ENCODE results near the gene VIP. TPM values are rescaled to one million over a fixed set of nuclear protein-coding genes. Genes with fewer than 3 reads are reported as not detected.
"Not testable (repeated sequence)": the region's sequence is repeated elsewhere in the genome, so short reads cannot be mapped to it uniquely, and the experiment has no call there.

The VIP gene
- total RNA-seq (not detected), polyA plus RNA-seq (not detected)

DNA sequence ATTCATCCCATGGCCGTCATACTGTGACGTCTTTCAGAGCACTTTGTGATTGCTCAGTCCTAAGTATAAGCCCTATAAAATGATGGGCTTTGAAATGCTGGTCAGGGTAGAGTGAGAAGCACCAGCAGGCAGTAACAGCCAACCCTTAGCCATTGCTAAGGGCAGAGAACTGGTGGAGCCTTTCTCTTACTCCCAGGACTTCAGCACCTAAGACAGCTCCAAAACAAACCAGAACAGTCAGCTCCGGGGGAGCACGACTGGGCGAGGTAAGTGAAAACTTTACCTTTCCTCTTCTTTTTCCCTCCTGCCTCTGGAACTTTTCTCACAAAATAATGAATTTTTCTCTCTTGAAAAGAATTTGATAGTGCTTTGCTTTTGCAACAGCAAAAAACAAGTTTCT lies at the start of gene VIP:
Gene VIP, plus strand, starts transcription at position 104 of the 400 bp plus-strand sequence. CDS start 1,381 bp downstream, outside the sequence.
- no peak within 1 kb of the TSS for H3K4me3 ChIP-seq (ENCODE audit: low read depth, low read length)
- no peak within 1 kb of the TSS for H3K27ac Mint-ChIP-seq
- no peaks in the 10 kb centered on the region for H3K4me1 ChIP-seq (ENCODE audit: control insufficient read depth, insufficient read depth, low read length, poor library complexity, severe bottlenecking)
- no peaks in the 10 kb centered on the region for H3K27me3 ChIP-seq (ENCODE audit: control insufficient read depth, insufficient read depth, low read length)
- no peaks in the 10 kb centered on the region for H3K36me3 Mint-ChIP-seq
- no peaks in the 10 kb centered on the region for H3K9me3 Mint-ChIP-seq
- no peaks in the 10 kb centered on the region for H3K9me3 ChIP-seq (ENCODE audit: control insufficient read depth in 2 of 2, low read length in 2 of 2)
- no peaks in the 10 kb centered on the region for H3K36me3 ChIP-seq (ENCODE audit: control insufficient read depth, insufficient read depth, low read length)
- DNase-seq (peak in 1 of 3 donors; percentile 0), ATAC-seq (ENCODE audit: low read depth in 2 of 2) (no peak)
- H3K4me1 Mint-ChIP-seq = no peaks in the 10 kb centered on the region
- no peak within 1 kb of the TSS for H3K4me3 Mint-ChIP-seq
- H3K27me3 Mint-ChIP-seq = peaks cover 6% of the 10 kb centered on the region
- no peak within 1 kb of the TSS for H3K27ac ChIP-seq (ENCODE audit: insufficient read depth, low read length, poor library complexity, severe bottlenecking)

- peaks cover 0 to 2% (median 0%) of the 10 kb centered on the region in 7 donors for H3K9me3 Mint-ChIP-seq
- H3K27me3 Mint-ChIP-seq = peaks cover 12% of the 10 kb centered on the region
- Histone ChIP-seq H3K36me3 (ENCODE audit: control insufficient read depth, insufficient read depth, low read length) (no peaks in the 10 kb centered on the region), H3K27me3 (ENCODE audit: control insufficient read depth, insufficient read depth, low read length) (no peaks in the 10 kb centered on the region), H3K4me1 (ENCODE audit: control insufficient read depth, insufficient read depth, low read length, poor library complexity, severe bottlenecking) (no peaks in the 10 kb centered on the region), H3K27ac (ENCODE audit: insufficient read depth, low read length, poor library complexity, severe bottlenecking) (no peak overlapping the region), H3K4me3 (ENCODE audit: low read depth, low read length) (no peak overlapping the region), H3K9me3 (ENCODE audit: control insufficient read depth in 2 of 2, low read length in 2 of 2) (no peaks in the 10 kb centered on the region)
- no peaks in the 10 kb centered on the region for H3K36me3 Mint-ChIP-seq
- no peak overlapping the region for H3K27ac Mint-ChIP-seq
- no peak for DNase-seq
- no peak for ATAC-seq (ENCODE audit: low read depth in 2 of 2)
- no peak overlapping the region for H3K4me3 Mint-ChIP-seq
- H3K4me1 Mint-ChIP-seq = no peaks in the 10 kb centered on the region
These were observed 49.3 kb upstream of the VIP start for GRCh38 chr6:152701081-152701862.

GRCh38 chr6:152701863-152702401 lies 48.7 kb upstream of the VIP start:
- Histone ChIP-seq H3K27ac (ENCODE audit: insufficient read depth, low read length, poor library complexity, severe bottlenecking) (no peak overlapping the region), H3K4me3 (ENCODE audit: low read depth, low read length) (no peak overlapping the region), H3K4me1 (ENCODE audit: control insufficient read depth, insufficient read depth, low read length, poor library complexity, severe bottlenecking) (no peaks in the 10 kb centered on the region), H3K27me3 (ENCODE audit: control insufficient read depth, insufficient read depth, low read length) (no peaks in the 10 kb centered on the region), H3K9me3 (ENCODE audit: control insufficient read depth in 2 of 2, low read length in 2 of 2) (no peaks in the 10 kb centered on the region), H3K36me3 (ENCODE audit: control insufficient read depth, insufficient read depth, low read length) (no peaks in the 10 kb centered on the region)
- H3K36me3 Mint-ChIP-seq = no peaks in the 10 kb centered on the region
- H3K4me1 Mint-ChIP-seq = no peaks in the 10 kb centered on the region
- H3K4me3 Mint-ChIP-seq = no peak overlapping the region
- DNase-seq (no peak), ATAC-seq (ENCODE audit: low read depth in 2 of 2) (no peak)
- peaks cover 12% of the 10 kb centered on the region for H3K27me3 Mint-ChIP-seq
- H3K27ac Mint-ChIP-seq = no peak overlapping the region
- peaks cover 0 to 2% (median 0%) of the 10 kb centered on the region in 7 donors for H3K9me3 Mint-ChIP-seq

- H3K9me3 Mint-ChIP-seq; H3K4me1 Mint-ChIP-seq; DNase-seq; H3K9me3 ChIP-seq (ENCODE audit: control insufficient read depth in 2 of 2, low read length in 2 of 2); H3K4me1 ChIP-seq (ENCODE audit: control insufficient read depth, insufficient read depth, low read length, poor library complexity, severe bottlenecking); H3K36me3 ChIP-seq (ENCODE audit: control insufficient read depth, insufficient read depth, low read length); H3K4me3 ChIP-seq (ENCODE audit: low read depth, low read length); H3K4me3 Mint-ChIP-seq; ATAC-seq (ENCODE audit: low read depth in 2 of 2); H3K27ac Mint-ChIP-seq; H3K36me3 Mint-ChIP-seq; H3K27ac ChIP-seq (ENCODE audit: insufficient read depth, low read length, poor library complexity, severe bottlenecking); H3K27me3 ChIP-seq (ENCODE audit: control insufficient read depth, insufficient read depth, low read length): not testable (repeated sequence)
- peaks cover 12% of the 10 kb centered on the region for H3K27me3 Mint-ChIP-seq
These were observed 46.8 kb upstream of the VIP start for GRCh38 chr6:152703750-152704149.

DNA sequence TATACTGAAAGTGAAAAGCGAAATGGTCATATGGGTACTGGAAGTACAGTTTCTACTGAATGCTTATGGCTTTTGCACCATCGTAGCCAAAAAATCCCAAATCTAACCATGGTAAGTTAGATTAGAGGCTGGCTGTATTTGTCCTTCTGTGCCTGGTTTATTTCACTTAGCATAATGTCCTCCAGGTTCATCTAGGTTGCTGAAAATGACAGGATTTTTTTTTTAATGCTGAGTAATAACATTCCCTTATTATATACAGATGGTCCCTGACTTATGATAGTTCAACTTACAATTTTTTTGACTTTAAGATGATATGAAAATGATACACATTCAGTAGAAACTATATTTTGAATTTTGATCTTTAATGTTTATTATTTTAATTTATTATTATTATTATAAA lies 45.3 kb upstream of the VIP start:
- no peaks in the 10 kb centered on the region for H3K36me3 Mint-ChIP-seq

DNA sequence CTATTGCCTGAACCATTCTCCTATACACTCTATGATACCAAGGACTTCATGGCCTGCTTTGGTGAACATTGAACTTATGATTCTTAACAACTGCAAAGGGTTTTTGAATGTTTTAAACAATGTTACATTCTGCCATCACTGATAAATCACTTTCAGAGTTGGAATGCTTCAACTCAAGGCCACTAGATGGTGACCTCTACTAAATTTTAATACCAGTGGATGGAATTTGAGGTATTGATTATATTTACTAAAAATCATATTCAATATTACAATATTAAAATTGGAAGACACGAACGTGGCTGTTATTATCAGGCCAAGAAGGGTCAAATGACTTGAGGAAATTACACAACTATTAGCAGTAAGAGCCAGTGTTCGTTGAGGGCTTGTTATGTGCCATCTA lies 34.3 kb upstream of the VIP start:
- no peaks in the 10 kb centered on the region for H3K4me1 ChIP-seq (ENCODE audit: control insufficient read depth, insufficient read depth, low read length, poor library complexity, severe bottlenecking)
- Mint-ChIP-seq H3K27ac (no peak overlapping the region), H3K4me3 (no peak overlapping the region), H3K27me3 (no peaks in the 10 kb centered on the region), H3K36me3 (no peaks in the 10 kb centered on the region), H3K4me1 (no peaks in the 10 kb centered on the region), H3K9me3 (peaks cover 0 to 9% (median 4%) of the 10 kb centered on the region in 7 donors)
- H3K27me3 ChIP-seq (ENCODE audit: control insufficient read depth, insufficient read depth, low read length) = no peaks in the 10 kb centered on the region
- H3K27ac ChIP-seq (ENCODE audit: insufficient read depth, low read length, poor library complexity, severe bottlenecking) = no peak overlapping the region
- no peaks in the 10 kb centered on the region for H3K9me3 ChIP-seq (ENCODE audit: control insufficient read depth in 2 of 2, low read length in 2 of 2)
- ATAC-seq (ENCODE audit: low read depth in 2 of 2) (no peak), DNase-seq (no peak)
- no peak overlapping the region for H3K4me3 ChIP-seq (ENCODE audit: low read depth, low read length)
- no peaks in the 10 kb centered on the region for H3K36me3 ChIP-seq (ENCODE audit: control insufficient read depth, insufficient read depth, low read length)

More for the DNA sequence above, 45.3 kb upstream of the VIP start:
- Histone ChIP-seq H3K9me3 (ENCODE audit: control insufficient read depth in 2 of 2, low read length in 2 of 2) (no peaks in the 10 kb centered on the region), H3K27me3 (ENCODE audit: control insufficient read depth, insufficient read depth, low read length) (no peaks in the 10 kb centered on the region), H3K4me3 (ENCODE audit: low read depth, low read length) (no peak overlapping the region), H3K4me1 (ENCODE audit: control insufficient read depth, insufficient read depth, low read length, poor library complexity, severe bottlenecking) (no peaks in the 10 kb centered on the region), H3K36me3 (ENCODE audit: control insufficient read depth, insufficient read depth, low read length) (no peaks in the 10 kb centered on the region), H3K27ac (ENCODE audit: insufficient read depth, low read length, poor library complexity, severe bottlenecking) (no peak overlapping the region)
- peaks cover 0 to 5% (median 0%) of the 10 kb centered on the region in 7 donors for H3K9me3 Mint-ChIP-seq
- H3K27ac Mint-ChIP-seq = no peak overlapping the region
- peaks cover 12% of the 10 kb centered on the region for H3K27me3 Mint-ChIP-seq
- H3K4me3 Mint-ChIP-seq = no peak overlapping the region
- no peak for ATAC-seq (ENCODE audit: low read depth in 2 of 2)
- no peak for DNase-seq
- no peaks in the 10 kb centered on the region for H3K4me1 Mint-ChIP-seq

- H3K27me3 ChIP-seq (ENCODE audit: control insufficient read depth, insufficient read depth, low read length) = no peaks in the 10 kb centered on the region
- H3K27ac Mint-ChIP-seq = no peak overlapping the region
- DNase-seq (no peak), ATAC-seq (ENCODE audit: low read depth in 2 of 2) (no peak)
- no peaks in the 10 kb centered on the region for H3K9me3 ChIP-seq (ENCODE audit: control insufficient read depth in 2 of 2, low read length in 2 of 2)
- no peaks in the 10 kb centered on the region for H3K36me3 ChIP-seq (ENCODE audit: control insufficient read depth, insufficient read depth, low read length)
- H3K4me1 Mint-ChIP-seq = peaks cover 0 to 2% (median 0%) of the 10 kb centered on the region in 4 donors
- H3K4me1 ChIP-seq (ENCODE audit: control insufficient read depth, insufficient read depth, low read length, poor library complexity, severe bottlenecking) = no peaks in the 10 kb centered on the region
- H3K36me3 Mint-ChIP-seq = no peaks in the 10 kb centered on the region
- no peak overlapping the region for H3K27ac ChIP-seq (ENCODE audit: insufficient read depth, low read length, poor library complexity, severe bottlenecking)
- no peaks in the 10 kb centered on the region for H3K27me3 Mint-ChIP-seq
- H3K9me3 Mint-ChIP-seq = peaks cover 0 to 6% (median 0%) of the 10 kb centered on the region in 7 donors
- H3K4me3 ChIP-seq (ENCODE audit: low read depth, low read length) = no peak overlapping the region
- H3K4me3 Mint-ChIP-seq = no peak overlapping the region
These were observed 29.6 kb upstream of the VIP start for GRCh38 chr6:152720974-152721373.

- no peak overlapping the region for H3K27ac Mint-ChIP-seq
These were observed 28.6 kb upstream of the VIP start for GRCh38 chr6:152721956-152722355.

More at GRCh38 chr6:152721956-152722355, 28.6 kb upstream of the VIP start:
- no peak overlapping the region for H3K4me3 ChIP-seq (ENCODE audit: low read depth, low read length)
- no peaks in the 10 kb centered on the region for H3K4me1 ChIP-seq (ENCODE audit: control insufficient read depth, insufficient read depth, low read length, poor library complexity, severe bottlenecking)
- Mint-ChIP-seq H3K4me3 (no peak overlapping the region), H3K27me3 (no peaks in the 10 kb centered on the region), H3K4me1 (peaks cover 0 to 2% (median 0%) of the 10 kb centered on the region in 4 donors), H3K36me3 (no peaks in the 10 kb centered on the region), H3K9me3 (peaks cover 0 to 6% (median 0%) of the 10 kb centered on the region in 7 donors)
- H3K27ac ChIP-seq (ENCODE audit: insufficient read depth, low read length, poor library complexity, severe bottlenecking) = no peak overlapping the region
- ATAC-seq (ENCODE audit: low read depth in 2 of 2) = no peak
- no peaks in the 10 kb centered on the region for H3K9me3 ChIP-seq (ENCODE audit: control insufficient read depth in 2 of 2, low read length in 2 of 2)
- H3K36me3 ChIP-seq (ENCODE audit: control insufficient read depth, insufficient read depth, low read length) = no peaks in the 10 kb centered on the region
- DNase-seq = no peak
- no peaks in the 10 kb centered on the region for H3K27me3 ChIP-seq (ENCODE audit: control insufficient read depth, insufficient read depth, low read length)
